GM03348 (cell line): ENCODE measurements around the gene ZNF561.

Source experiments
- DNase-seq: peaks from one replicate; pipeline ENCODE4 v3.0.0; 2012; ENCODE audit warnings: low spot score

Gene ZNF561

GRCh38 chr19:9580728-9581127 is 40.3 kb downstream of the ZNF561 start:
- no peak for DNase-seq

- DNase-seq: no peak
These were observed 50.8 kb downstream of the ZNF561 start for GRCh38 chr19:9570255-9570654.

- DNase-seq: no peak
These were observed 54.3 kb downstream of the ZNF561 start for GRCh38 chr19:9566729-9567128.

GRCh38 chr19:9565900-9566705 is 54.9 kb downstream of the ZNF561 start:
- DNase-seq: no peak
